GM23338 (cell line): ENCODE results near the gene TAAR6. TPM values are rescaled to one million over a fixed set of nuclear protein-coding genes. Genes with fewer than 3 reads are reported as not detected.

ENCODE experiments used
- ATAC-seq: fragments of 200-7000 bp; cut with Tn5 transposase; 3 replicates; pipeline ENCODE4 v1.9.1; 2020
- DNase-seq: peaks from one replicate; pipeline ENCODE4 v3.0.0-alpha.2; 2015; ENCODE audit warnings: low spot score
- H2AFZ ChIP-seq: fragments of 200-600 bp; sonication (generic); 2 replicates; pipeline ENCODE4 v1.8.0; 2016; ENCODE audit warnings: antibody characterized with exemption, mild to moderate bottlenecking, moderate library complexity
- H3F3A ChIP-seq: fragments of 200-600 bp; sonication (generic); replicated peaks from 2 replicates; pipeline ENCODE4 v1.8.0; 2017; ENCODE audit warnings: antibody characterized with exemption, mixed run types, low read depth
- H3K27ac ChIP-seq: fragments of 200-600 bp; sonication (generic); 2 replicates; pipeline ENCODE4 v1.6.1; 2016; ENCODE audit warnings: low read depth
- H3K27me3 ChIP-seq: fragments of 200-600 bp; sonication (generic); 2 replicates; pipeline ENCODE4 v1.8.0; 2016; ENCODE audit warnings: mild to moderate bottlenecking, mixed run types, moderate library complexity; ENCODE audit not compliant: insufficient read depth
- H3K36me3 ChIP-seq: fragments of 200-600 bp; sonication (generic); 2 replicates; pipeline ENCODE4 v1.8.0; 2016; ENCODE audit warnings: mild to moderate bottlenecking; ENCODE audit not compliant: insufficient read depth
- H3K4me1 ChIP-seq: fragments of 200-600 bp; sonication (generic); 2 replicates; pipeline ENCODE4 v1.8.0; 2016; ENCODE audit warnings: mild to moderate bottlenecking, moderate library complexity; ENCODE audit not compliant: insufficient read depth
- H3K4me2 ChIP-seq: fragments of 200-600 bp; sonication (generic); 2 replicates; pipeline ENCODE4 v1.7.1; 2017; ENCODE audit warnings: mixed run types
- H3K4me3 ChIP-seq: fragments of 200-600 bp; sonication (generic); 2 replicates; pipeline ENCODE4 v1.6.1; 2016; ENCODE audit warnings: mixed run types
- H3K79me2 ChIP-seq: fragments of 200-600 bp; sonication (generic); replicated peaks from 2 replicates; pipeline ENCODE4 v1.8.0; 2017; ENCODE audit warnings: mild to moderate bottlenecking; ENCODE audit not compliant: insufficient read depth
- H3K9me2 ChIP-seq: fragments of 200-600 bp; sonication (generic); 2 replicates; pipeline ENCODE4 v1.8.0; 2017; ENCODE audit not compliant: insufficient read depth
- H4K20me1 ChIP-seq: fragments of 200-600 bp; sonication (generic); replicated peaks from 2 replicates; pipeline ENCODE4 v1.8.0; 2017; ENCODE audit warnings: mild to moderate bottlenecking; ENCODE audit not compliant: insufficient read depth
- H3K27ac Mint-ChIP-seq: 2 replicates; pipeline ENCODE4 v1.8.0; 2020; ENCODE audit warnings: inconsistent platforms, mild to moderate bottlenecking, moderate library complexity, mixed read lengths
- H3K27me3 Mint-ChIP-seq: 3 replicates; pipeline ENCODE4 v1.8.0; 2022; ENCODE audit warnings: low read depth, mild to moderate bottlenecking, moderate library complexity, mixed read lengths, inconsistent platforms; ENCODE audit not compliant: insufficient read depth, poor library complexity
- H3K36me3 Mint-ChIP-seq: 3 replicates; pipeline ENCODE4 v1.8.0; 2021; ENCODE audit warnings: low read depth, mild to moderate bottlenecking, inconsistent platforms, moderate library complexity, mixed read lengths
- H3K4me1 Mint-ChIP-seq: 3 replicates; pipeline ENCODE4 v1.8.0; 2020; ENCODE audit warnings: mild to moderate bottlenecking, inconsistent platforms, mixed read lengths
- H3K4me3 Mint-ChIP-seq: 3 replicates; pipeline ENCODE4 v1.8.0; 2021; ENCODE audit warnings: moderate library complexity, mild to moderate bottlenecking, inconsistent platforms, mixed read lengths
- H3K9me3 Mint-ChIP-seq: 3 replicates; pipeline ENCODE4 v1.8.0; 2020; ENCODE audit warnings: moderate library complexity, mild to moderate bottlenecking, inconsistent platforms, mixed read lengths
- CTCF ChIP-seq, 2 experiments: fragments of 200-600 bp in 1 of 2; sonication (generic) in 1 of 2; conservative IDR thresholded peaks; 2 replicates each; pipeline versions ENCODE4 v1.5.1 to v1.6.1; 2016 to 2017; ENCODE audit warnings: antibody characterized with exemption in 2 of 2, low read depth in 2 of 2, mild to moderate bottlenecking in 2 of 2, moderate library complexity in 1 of 2
- EZH2 ChIP-seq: fragments of 200-600 bp; sonication (generic); IDR thresholded peaks from one replicate; pipeline ENCODE4 v1.8.0; 2017; ENCODE audit warnings: antibody characterized with exemption, mild to moderate bottlenecking, low read depth; ENCODE audit not compliant: unreplicated experiment
- EZH2phosphoT487 ChIP-seq: fragments of 200-600 bp; sonication (generic); IDR thresholded peaks from one replicate; pipeline ENCODE4 v1.8.1; 2018; ENCODE audit warnings: antibody characterized with exemption; ENCODE audit not compliant: unreplicated experiment
- NANOG ChIP-seq: IDR thresholded peaks from 2 replicates; pipeline ENCODE4 v1.6.1; 2016; ENCODE audit warnings: antibody characterized with exemption, borderline replicate concordance
- POLR2AphosphoS5 ChIP-seq: IDR thresholded peaks from 2 replicates; pipeline ENCODE4 v1.6.1; 2016; ENCODE audit warnings: antibody characterized with exemption, low read depth
- REST ChIP-seq: IDR thresholded peaks from one replicate; pipeline ENCODE4 v1.6.1; 2018; ENCODE audit warnings: antibody characterized with exemption; ENCODE audit not compliant: unreplicated experiment
- STAT1 ChIP-seq: IDR thresholded peaks from one replicate; pipeline ENCODE4 v1.6.1; 2016; ENCODE audit warnings: antibody characterized with exemption; ENCODE audit not compliant: unreplicated experiment
- polyA plus RNA-seq: library from polyadenylated mRNA; unstranded; fragments of >200 nt; fragmentation: Nextera tagmentation; extraction: Ambion mirVana; gene quantifications from 2 replicates; pipeline ENCODE4 v1.2.1, GENCODE V29; 2016
- total RNA-seq: library from RNA; depleted of rRNA; stranded (reverse); fragments of >200 nt; shearing (Covaris generic); gene quantifications from 2 replicates; pipeline ENCODE4 v1.2.3, GENCODE V29; 2014
- TF ChIP-seq, protein P1 (sequence below): IDR thresholded peaks from 2 replicates; pipeline ENCODE4 v1.6.1; 2016; ENCODE audit warnings: antibody characterized with exemption
- TF ChIP-seq, protein P2 (sequence below): fragments of 250-450 bp; sonication (Bioruptor Pico); IDR thresholded peaks from 2 replicates; pipeline ENCODE4 v1.5.0; 2020; ENCODE audit warnings: mild to moderate bottlenecking, moderate library complexity

TAAR6 gene
- total and polyA plus RNA-seq, 2 experiments from 2014 or later, result not detected

GRCh38 chr6:132520953-132521352 lies 49.2 kb upstream of the TAAR6 start:
- no peak for ATAC-seq
- TF ChIP-seq EZH2 (no peak), POLR2AphosphoS5 (no peak), EZH2phosphoT487 (no peak), NANOG (no peak)
- Mint-ChIP-seq H3K9me3 (no peaks in the 10 kb centered on the region), H3K27ac (no peak overlapping the region), H3K4me3 (no peak overlapping the region), H3K36me3 (no peaks in the 10 kb centered on the region), H3K4me1 (peaks cover 7% of the 10 kb centered on the region; the same call in 1 of the 3 replicates), H3K27me3 (no peaks in the 10 kb centered on the region)
- H4K20me1 ChIP-seq, result no peaks in the 10 kb centered on the region
- H3K4me3 ChIP-seq, result no peak overlapping the region
- no peaks in the 10 kb centered on the region for H3F3A ChIP-seq
- H3K9me2 ChIP-seq, result no peaks in the 10 kb centered on the region
- H3K4me1 ChIP-seq, result no peaks in the 10 kb centered on the region
- no peak overlapping the region for H3K27ac ChIP-seq
- H3K4me2 ChIP-seq, result no peak overlapping the region
- H3K36me3 ChIP-seq, result no peaks in the 10 kb centered on the region
- no peak overlapping the region for H2AFZ ChIP-seq
- DNase-seq, result no peak
- no peaks in the 10 kb centered on the region for H3K27me3 ChIP-seq
- no peaks in the 10 kb centered on the region for H3K79me2 ChIP-seq

DNA sequence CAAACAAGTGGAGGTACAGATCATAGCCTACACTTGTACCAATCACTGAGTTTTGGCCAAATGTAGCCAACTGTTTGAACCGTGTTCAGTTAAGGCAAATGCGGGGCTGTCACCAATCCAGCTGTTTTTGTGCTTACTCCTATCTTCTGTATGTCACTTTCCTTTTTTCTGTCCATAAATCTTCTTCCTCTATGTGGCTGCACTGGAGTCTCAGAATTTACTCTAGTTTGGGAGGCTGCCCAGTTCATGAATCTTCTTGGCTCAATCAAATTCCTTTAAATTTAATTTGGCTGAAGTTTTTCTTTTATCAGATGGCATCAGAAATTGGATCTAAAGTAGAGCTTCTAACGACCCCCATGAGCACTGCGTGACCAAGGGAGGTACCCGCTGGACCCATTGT lies 45.5 kb upstream of the TAAR6 start:
- H3K27me3 ChIP-seq, result no peaks in the 10 kb centered on the region
- no peaks in the 10 kb centered on the region for H3K79me2 ChIP-seq
- no peaks in the 10 kb centered on the region for H4K20me1 ChIP-seq
- H2AFZ ChIP-seq, result peak overlapping the region; percentile 12; the same call in 1 of the 2 replicates
- no peak overlapping the region for H3K4me3 ChIP-seq
- H3K36me3 ChIP-seq, result no peaks in the 10 kb centered on the region
- ATAC-seq (no peak), DNase-seq (no peak)
- no peak overlapping the region for H3K27ac Mint-ChIP-seq
- H3K27ac ChIP-seq, result no peak overlapping the region
- H3K27me3 Mint-ChIP-seq, result no peaks in the 10 kb centered on the region
- H3K9me3 Mint-ChIP-seq, result no peaks in the 10 kb centered on the region
- H3K4me1 Mint-ChIP-seq, result peaks cover 3% of the 10 kb centered on the region; the same call in 1 of the 3 replicates
- H3K4me2 ChIP-seq, result no peak overlapping the region
- no peaks in the 10 kb centered on the region for H3F3A ChIP-seq
- H3K9me2 ChIP-seq, result no peaks in the 10 kb centered on the region
- no peak overlapping the region for H3K4me3 Mint-ChIP-seq
- no peaks in the 10 kb centered on the region for H3K4me1 ChIP-seq
- no peaks in the 10 kb centered on the region for H3K36me3 Mint-ChIP-seq
- TF ChIP-seq REST, result no peak
- TF ChIP-seq POLR2AphosphoS5, result no peak
- TF ChIP-seq NANOG, result no peak
- TF ChIP-seq, protein P1, sequence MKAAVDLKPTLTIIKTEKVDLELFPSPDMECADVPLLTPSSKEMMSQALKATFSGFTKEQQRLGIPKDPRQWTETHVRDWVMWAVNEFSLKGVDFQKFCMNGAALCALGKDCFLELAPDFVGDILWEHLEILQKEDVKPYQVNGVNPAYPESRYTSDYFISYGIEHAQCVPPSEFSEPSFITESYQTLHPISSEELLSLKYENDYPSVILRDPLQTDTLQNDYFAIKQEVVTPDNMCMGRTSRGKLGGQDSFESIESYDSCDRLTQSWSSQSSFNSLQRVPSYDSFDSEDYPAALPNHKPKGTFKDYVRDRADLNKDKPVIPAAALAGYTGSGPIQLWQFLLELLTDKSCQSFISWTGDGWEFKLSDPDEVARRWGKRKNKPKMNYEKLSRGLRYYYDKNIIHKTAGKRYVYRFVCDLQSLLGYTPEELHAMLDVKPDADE, result no peak
- no peak for TF ChIP-seq STAT1
- TF ChIP-seq, protein P2, sequence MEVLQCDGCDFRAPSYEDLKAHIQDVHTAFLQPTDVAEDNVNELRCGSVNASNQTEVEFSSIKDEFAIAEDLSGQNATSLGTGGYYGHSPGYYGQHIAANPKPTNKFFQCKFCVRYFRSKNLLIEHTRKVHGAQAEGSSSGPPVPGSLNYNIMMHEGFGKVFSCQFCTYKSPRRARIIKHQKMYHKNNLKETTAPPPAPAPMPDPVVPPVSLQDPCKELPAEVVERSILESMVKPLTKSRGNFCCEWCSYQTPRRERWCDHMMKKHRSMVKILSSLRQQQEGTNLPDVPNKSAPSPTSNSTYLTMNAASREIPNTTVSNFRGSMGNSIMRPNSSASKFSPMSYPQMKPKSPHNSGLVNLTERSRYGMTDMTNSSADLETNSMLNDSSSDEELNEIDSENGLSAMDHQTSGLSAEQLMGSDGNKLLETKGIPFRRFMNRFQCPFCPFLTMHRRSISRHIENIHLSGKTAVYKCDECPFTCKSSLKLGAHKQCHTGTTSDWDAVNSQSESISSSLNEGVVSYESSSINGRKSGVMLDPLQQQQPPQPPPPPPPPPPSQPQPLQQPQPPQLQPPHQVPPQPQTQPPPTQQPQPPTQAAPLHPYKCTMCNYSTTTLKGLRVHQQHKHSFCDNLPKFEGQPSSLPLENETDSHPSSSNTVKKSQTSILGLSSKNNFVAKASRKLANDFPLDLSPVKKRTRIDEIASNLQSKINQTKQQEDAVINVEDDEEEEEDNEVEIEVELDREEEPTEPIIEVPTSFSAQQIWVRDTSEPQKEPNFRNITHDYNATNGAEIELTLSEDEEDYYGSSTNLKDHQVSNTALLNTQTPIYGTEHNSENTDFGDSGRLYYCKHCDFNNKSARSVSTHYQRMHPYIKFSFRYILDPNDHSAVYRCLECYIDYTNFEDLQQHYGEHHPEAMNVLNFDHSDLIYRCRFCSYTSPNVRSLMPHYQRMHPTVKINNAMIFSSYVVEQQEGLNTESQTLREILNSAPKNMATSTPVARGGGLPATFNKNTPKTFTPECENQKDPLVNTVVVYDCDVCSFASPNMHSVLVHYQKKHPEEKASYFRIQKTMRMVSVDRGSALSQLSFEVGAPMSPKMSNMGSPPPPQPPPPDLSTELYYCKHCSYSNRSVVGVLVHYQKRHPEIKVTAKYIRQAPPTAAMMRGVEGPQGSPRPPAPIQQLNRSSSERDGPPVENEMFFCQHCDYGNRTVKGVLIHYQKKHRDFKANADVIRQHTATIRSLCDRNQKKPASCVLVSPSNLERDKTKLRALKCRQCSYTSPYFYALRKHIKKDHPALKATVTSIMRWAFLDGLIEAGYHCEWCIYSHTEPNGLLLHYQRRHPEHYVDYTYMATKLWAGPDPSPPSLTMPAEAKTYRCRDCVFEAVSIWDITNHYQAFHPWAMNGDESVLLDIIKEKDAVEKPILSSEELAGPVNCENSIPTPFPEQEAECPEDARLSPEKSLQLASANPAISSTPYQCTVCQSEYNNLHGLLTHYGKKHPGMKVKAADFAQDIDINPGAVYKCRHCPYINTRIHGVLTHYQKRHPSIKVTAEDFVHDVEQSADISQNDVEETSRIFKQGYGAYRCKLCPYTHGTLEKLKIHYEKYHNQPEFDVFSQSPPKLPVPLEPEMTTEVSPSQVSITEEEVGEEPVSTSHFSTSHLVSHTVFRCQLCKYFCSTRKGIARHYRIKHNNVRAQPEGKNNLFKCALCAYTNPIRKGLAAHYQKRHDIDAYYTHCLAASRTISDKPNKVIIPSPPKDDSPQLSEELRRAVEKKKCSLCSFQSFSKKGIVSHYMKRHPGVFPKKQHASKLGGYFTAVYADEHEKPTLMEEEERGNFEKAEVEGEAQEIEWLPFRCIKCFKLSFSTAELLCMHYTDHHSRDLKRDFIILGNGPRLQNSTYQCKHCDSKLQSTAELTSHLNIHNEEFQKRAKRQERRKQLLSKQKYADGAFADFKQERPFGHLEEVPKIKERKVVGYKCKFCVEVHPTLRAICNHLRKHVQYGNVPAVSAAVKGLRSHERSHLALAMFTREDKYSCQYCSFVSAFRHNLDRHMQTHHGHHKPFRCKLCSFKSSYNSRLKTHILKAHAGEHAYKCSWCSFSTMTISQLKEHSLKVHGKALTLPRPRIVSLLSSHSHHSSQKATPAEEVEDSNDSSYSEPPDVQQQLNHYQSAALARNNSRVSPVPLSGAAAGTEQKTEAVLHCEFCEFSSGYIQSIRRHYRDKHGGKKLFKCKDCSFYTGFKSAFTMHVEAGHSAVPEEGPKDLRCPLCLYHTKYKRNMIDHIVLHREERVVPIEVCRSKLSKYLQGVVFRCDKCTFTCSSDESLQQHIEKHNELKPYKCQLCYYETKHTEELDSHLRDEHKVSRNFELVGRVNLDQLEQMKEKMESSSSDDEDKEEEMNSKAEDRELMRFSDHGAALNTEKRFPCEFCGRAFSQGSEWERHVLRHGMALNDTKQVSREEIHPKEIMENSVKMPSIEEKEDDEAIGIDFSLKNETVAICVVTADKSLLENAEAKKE, result no peak
- no peak for TF ChIP-seq EZH2phosphoT487
- no peak for TF ChIP-seq CTCF (conservative IDR thresholded peaks at IDR 0.05; ENCODE audit: low read depth in 2 of 2)
- no peak for TF ChIP-seq EZH2
